GM18867 (cell line): ENCODE data around the gene DNAAF5.

Experiments used
- ATAC-seq: cut with Tn5 transposase; IDR thresholded peaks from one replicate; pipeline ENCODE4 v1.9.1; 2021; ENCODE audit warnings: mild to moderate bottlenecking, moderate library complexity; ENCODE audit not compliant: unreplicated experiment

Gene DNAAF5

DNA sequence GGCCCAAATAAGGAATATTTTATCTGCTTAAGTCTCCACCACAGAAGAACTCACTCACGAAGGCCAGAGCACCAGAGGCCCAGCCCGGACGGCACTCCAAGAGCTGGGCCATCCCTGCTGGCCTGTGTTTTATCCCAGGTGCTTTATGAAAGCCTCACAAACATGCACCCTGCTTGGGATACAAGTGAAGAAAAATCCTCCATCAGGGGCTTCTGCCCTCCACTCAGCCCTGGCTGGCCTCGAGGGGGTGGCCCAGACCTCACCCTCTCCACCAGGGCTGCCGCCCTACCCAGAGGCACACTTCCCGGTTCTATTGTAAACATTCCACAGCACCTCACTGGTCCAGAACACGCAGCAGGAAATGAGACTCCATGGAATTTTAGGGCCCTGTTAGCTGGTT, 19.8 kb upstream of the DNAAF5 start:
- no peak for ATAC-seq

DNA sequence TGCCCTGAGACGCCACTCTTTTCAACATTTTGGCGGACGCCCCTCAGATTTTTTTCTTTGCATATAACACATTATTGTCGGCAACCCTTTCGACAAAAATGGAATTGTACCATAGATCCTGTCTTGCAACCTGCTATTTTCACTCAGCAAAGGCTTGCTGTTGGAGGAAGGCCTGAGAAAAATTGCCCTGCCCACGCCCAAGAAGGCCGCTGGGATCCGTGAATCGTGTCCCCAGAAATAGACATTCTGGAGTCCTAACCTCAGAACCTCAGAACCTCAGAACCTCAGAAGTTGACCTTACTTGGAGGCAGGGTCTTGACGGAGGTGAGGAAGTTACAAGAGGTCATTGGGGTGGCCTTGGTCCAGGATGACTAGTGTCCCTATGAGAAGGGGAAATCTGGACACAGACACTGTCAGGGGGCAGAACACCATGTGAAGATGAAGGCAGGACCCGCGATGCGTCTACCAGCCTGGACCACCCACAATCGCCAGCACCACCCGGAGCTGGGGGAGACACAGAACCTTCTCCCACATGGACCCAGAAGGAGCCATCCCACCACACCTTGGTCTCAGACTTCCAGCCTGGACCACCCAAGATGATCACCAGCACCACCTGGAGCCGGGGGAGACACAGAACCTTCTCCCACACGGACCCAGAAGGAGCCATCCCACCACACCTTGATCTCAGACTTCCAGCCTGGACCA, 19.1 kb upstream of the DNAAF5 start:
- no peak for ATAC-seq

DNA sequence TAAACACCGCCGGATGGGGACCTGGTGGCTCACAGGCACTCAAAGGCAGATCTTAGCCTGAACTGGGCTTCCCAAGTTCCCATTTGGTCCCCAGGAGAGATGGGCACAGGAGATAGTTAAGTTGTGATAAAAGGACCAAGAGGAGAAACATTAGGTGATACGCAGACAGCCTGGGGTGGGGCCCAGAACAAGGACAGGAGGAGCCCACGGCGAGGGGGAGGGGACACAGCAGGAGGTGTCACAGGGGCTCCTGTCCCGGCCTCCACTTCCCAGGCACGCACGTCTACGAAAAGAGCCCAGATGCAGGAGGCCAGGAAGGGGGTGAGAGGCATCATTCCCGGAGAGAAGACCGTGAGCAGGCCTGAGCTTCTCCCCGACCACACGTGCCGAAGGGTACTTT, 16.3 kb upstream of the DNAAF5 start:
- no peak for ATAC-seq

DNA sequence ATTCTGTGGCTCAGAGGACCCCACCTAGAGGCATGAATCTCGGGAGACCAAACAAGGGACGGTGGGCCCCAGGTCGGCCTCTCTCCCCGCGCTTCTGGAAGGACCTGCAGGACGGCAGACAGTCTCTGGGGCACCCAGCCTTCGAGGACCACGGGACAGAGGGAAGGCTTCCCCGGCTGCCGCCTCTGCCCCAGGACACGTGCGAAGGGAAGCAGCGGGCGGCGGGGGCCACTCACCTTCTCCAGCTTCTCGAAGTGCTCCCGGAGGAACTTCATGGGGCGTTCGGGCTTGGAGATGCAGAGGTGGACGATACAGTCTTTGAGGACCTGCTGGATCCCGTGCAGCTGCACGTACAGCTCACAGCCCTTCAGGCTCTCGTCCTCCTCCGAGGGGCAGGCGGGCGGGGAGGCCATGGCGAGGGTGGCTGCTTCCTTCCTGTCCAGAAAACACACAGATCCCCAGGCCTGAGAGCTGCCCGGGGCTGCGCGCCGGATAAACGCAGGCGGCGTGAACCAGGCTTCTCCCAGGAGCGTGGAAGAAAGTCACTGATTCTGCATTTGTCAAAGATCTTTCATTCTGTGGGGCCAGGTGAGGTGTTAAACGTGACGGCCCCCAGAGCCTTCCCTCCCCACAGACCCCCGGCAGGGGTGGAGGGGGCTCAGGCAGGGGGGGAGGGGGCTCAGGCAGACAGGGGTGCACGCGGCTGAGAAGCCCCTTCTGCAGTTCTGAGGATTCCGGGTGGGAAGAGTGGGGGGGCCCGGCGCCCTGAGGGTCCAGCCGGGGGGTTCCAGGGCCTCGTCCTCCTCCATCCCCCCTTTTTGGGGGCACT, 15.2 kb upstream of the DNAAF5 start:
- no peak for ATAC-seq

DNA sequence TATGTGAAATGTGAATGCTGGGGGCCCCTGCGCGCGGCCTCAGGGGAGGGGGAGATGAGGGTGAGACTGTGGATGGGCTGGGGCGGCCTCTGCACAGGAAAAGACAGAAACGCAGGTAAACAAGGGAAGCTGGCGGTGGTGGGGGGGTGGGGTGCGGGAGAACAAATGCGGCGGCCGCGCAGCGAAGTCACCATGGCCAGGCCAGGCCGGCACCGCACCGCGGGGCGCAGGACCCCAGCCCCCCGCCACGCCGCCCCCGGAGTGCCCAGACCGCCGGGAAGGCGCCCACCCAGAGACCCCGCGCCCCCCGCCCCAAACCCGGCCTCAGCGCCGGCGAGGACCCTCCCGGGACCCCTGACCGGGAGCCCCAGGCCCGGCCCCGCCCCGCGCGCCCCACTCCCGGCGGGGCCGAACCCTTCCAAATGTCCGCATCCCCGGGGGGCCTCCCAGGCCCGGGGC, 14.5 kb upstream of the DNAAF5 start:
- no peak for ATAC-seq

DNA sequence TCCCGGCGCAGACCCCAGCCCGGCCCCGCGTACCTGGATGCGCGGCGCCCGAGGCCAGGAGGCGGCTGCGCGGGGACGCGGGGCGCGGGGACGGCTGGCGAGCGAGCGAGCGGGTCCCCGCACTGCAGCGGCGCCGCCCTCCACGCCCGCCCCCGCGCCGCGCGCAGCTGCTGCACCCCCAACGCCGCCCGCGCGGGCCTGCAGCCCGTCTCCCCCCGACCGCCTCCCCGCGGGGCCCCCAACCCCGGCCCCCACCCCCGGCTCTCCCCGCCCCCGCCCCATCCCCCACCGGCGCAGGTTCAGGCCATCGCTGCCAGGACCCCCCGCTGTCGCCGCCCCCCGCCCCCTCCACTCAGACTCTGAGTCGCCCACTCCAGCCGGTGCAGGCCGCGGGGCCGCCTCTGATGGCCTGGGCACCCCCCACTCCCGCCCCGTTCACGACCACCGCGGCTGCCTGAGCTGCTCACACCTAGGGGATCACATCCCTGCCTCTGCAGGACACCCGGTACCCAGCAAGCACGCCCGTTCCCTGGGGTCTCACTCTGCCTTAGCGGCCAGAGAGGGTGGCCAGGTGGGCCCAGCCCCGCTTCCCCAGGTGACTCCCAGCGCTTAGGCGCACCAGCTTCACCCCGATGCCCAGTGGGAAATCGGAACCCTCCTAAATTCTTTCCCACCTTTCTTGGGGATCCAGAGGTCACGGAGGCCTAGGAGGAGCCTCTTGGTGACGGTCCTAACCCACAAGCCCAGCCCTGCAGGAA, 13.9 kb upstream of the DNAAF5 start:
- no peak for ATAC-seq

DNA sequence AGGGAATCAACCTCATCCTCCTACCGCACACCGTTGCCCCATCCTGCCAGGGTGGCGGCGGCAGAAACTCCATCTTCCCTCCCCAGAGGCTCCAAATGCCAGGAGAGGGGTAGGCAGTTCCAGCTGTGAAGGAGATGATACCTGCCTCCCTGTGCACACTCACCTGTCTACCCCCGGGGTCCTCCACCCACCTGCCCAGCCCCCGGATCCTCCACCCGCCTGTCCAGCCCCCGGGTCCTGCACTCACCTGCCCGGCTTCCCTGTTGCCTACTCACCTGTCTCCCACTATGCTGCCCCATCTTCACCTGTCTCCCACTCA, 13.4 kb upstream of the DNAAF5 start:
- ATAC-seq: no peak

DNA sequence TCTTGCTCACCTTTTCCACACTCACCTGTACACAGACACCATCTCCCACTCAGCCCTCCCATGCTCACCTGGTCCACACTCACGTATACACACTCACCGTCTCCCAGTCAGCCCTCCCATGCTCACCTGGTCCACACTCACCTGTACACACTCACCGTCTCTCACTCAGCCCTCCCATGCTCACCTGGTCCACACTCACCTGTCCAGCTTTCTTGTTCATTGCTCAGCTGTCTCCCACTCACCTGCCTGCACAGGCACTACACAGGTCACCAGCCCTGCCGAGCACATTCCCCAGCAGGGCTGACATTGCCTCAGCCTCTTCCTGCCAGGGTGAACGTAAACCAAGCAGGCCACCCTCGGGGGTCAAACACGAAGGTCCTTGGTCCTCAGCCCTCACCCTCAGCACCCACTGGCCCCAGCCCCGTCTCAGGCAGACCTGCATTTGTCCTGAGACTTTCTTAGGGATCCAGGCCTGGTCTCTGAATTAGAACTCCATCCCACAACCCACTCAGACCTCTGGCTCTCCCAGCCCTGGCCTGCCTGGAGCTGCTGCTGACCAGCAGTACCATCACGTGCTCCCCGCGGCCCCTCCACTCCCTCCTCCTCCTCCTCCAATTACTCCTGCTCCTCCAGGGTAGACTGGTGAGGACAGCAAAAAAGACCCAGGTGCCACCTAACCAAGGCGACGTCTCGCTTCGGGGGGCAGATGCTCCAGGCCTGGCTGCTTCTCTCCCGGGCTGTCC, 12.8 kb upstream of the DNAAF5 start:
- ATAC-seq: no peak

DNA sequence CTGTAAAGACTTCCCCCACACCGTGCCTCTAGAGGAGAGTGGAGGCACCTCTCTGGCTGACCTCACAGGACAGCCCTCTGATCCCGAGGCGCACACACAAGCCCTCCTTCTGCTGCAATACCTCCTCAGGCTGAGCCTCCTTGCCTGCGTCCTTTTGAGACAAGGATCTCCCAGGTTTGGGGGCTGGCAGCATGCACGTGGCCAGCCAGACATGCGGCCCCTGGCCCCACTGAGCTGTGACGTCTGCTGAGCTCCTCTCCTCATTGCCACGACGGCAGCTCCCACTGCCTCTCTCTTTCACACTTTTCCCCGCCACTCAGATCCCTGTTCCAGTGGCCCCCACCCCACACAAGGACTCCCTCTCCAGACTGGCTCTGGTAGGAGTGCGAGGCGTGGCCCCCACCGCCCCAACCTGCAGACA, 12.2 kb upstream of the DNAAF5 start:
- no peak for ATAC-seq

DNA sequence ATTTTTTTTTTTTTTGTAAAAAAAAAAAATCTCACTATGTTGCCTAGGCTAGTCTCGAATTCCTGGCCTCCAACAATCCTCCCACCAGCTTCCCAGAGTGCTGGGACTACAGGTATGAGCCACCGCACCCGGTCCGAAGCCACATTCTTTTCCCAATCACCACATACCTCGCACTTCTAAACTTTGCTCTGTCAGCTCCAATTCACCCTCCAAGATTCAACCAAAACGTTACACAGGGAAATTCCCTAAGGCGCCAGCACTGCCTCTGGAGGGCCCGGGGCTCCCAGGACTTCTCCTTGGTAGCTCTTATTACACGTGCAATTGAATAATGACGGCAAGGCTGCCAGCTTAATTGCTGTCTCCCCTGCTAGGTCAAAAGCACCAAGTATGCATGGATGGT, 10.3 kb upstream of the DNAAF5 start:
- ATAC-seq: no peak

DNA sequence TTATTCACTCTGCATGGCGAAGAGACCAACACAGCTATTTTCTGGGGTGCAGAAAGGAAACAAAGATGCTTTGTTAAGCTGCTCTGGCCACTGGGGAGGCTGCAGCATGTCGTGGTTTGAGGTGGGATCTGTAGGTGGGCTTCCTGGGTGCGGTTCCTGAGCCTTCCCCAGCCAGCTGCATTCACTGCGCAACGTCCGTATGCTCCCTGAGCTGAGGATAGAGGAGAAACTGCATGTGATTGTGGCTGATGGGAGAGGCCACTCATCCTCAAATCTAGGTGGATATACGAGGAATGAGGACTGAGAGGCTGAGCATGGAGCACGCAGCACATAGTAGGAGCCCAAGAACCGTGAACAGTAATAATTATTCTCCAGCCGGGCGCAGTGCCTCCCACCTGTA, 9.9 kb upstream of the DNAAF5 start:
- ATAC-seq: no peak

DNA sequence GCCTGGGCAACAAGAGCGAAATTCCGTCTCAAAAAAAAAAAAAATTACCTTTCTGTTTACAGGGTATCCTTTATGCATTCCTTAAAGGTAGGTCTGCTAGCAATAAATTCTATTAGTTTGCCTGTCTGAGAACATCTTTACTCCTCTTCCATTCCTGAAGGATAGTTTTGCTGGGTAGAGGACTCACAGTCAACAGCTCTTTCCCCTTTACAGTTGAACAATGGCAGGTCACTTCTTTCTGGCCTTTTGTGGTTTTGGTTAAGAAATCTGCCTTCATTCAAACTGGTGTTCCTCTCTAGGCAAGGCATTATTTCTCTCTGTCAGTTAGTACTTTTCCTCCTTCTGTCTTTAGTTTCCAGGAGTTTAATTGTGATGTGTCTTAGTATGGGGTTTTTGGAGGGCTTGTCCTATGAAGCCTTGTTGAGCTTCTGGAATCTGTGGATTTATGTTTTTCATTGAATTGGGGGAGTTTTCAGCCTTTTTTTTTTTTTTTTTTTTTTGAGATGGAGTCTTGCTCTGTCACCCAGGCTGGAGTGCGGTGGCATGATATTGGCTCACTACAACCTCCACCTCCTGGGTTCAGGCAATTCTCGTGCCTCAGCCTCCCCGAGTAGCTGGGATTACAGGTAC, 4.8 kb upstream of the DNAAF5 start:
- no peak for ATAC-seq

DNA sequence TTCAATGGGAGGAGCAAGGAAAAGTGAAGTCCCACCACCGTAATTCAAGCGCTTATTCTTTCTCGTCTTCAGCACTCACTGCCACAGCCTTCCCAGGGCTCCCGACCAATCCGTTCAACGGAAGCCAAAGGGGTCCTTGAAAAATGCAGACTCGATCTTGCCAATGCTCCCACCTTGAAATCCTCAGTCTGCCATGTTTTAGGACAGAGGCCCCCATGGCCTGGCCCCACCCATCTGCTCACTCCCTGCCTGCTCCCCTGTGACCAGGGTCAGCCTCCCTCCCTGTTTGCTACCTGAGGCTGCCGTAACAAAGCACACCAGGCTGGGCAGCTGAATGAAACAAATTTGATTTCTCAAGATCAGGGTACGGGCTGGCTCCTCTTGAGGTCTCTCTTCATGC, 3.0 kb upstream of the DNAAF5 start:
- no peak for ATAC-seq

DNA sequence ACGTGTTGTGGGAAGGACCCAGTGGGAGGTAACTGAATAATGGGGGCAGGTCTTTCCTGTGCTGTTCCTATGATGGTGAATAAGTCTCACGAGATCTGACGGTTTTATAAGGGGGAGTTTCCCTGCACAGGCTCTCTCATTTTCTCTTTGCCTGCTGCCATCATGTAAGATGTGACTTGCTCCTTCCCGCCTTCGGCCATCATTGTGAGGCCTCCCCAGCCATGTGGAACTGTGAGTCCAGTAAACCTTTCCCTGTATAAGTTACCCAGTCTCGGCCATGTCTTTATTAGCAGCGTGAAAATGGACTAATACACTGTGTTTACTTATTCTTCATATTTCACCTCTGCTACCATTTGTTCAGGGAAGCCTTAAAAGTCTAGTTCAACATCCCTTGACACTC, 2.2 kb upstream of the DNAAF5 start:
- no peak for ATAC-seq

DNA sequence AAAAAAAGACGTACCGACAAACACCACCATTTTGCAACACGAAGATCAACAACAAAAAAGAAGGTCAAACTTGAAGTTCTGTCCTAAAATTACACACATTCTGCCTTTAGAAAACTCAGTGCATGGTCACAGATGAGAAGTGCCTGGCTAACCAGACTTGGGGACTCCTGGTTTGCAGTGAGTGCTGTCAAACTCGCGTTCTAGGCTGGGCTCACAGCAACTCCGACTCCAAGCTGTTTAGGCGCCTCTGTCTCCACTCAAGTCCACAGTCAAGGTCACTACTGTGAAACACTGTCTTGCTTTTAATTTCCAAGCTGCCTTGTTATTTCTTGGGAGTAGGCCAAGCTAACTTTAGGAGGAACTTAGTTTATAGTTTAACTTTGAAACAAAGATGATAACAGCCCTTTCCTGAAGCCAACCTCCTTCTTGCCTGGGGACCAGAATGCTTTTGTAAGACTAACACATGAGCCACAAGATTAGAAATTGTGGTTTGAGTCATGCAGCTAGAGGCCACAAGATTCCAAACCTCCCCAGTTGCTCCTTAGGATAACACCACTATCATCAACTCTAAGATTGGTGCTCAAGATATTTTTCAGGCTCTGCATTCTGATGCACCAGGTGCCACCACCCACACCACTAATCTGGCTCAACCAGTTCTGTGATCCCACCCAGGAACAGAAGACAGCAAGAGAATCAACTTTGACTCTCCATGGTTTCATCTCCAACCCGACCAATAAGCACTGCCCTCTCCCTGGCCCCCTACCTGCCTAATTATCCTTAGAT, 1.1 kb upstream of the DNAAF5 start:
- no peak for ATAC-seq

DNA sequence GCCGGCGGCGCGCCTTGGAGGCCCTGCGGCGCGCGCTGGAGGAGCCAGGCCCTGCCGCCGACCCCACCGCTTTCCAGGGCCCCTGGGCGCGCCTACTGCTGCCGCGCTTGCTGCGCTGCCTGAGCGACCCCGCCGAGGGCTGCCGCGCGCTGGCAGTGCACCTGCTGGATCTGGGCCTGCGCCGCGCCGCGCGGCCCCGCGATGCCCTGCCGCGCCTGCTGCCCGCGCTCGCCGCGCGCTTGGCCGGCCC, 280 bp downstream of the DNAAF5 start:
- ATAC-seq: no peak

DNA sequence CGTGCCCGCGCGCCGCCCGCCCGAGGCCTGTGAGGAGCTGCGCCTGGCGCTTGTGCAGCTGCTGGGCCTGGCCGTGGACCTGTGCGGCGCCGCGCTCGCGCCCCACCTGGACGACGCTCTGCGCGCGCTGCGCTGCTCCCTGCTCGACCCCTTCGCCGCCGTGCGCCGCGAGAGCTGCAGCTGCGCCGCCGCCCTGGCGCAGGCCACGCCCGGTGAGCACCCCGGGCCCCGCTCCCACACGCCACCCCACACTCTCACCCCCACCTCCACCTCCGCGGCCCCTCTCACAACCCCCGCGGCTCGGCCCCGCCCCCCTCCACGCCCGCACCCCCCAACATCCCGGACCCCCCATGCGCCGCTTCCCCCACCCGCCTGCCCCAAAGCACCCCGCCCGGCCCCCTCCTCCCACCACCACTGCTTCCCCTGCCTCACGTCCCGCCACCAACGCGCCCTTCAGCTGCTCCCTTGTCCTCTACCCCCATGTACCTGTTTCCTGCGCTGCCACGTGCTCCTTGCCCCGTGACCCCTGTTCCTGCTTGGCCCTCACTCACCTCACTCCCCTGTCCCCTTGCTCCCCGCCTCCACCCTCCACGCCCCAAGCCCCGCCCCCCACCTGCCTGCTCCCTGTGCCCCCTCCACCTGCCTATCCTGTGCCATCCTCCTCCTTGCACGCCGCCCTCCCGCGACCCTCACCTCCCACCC, 756 bp downstream of the DNAAF5 start, which contains the start of gene PRKAR1B:
TSS of gene PRKAR1B (minus strand) at position 178 of the 702 bp plus-strand sequence. CDS start 15,776 bp downstream, outside the sequence.
- peak; percentile 51 for ATAC-seq

DNA sequence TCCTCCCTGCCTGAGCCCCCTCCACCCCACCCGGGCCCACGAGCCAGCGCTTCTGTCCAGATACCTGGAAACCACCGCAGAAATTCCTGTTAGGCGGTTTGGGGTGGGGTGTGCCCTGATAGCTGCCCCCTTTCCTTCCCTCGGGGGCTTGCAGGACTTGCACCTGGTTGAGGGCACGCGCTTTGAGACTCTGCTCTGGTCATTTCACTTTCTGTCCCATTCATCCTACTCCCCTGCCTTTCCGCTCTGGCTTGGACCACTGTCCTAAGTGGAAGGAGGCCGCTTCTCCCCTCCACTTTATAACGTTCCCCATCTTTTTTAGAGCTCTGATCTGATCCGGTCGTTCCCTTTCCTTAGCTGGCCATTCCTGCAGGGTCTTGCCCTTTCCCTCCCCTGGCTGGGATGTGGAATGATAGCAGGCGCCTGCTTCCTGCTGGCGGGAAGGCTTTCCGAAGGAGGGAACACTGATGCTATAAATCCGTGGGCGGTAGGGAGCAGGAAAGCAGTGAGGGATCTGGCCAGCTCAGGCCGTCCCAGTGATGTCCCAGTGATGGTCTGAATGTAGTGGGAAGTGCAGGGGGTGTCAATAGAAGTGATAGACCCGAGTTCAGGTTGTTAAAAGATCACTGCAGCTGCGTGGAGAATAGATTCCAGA, 1.4 kb downstream of the DNAAF5 start:
- ATAC-seq: no peak

DNA sequence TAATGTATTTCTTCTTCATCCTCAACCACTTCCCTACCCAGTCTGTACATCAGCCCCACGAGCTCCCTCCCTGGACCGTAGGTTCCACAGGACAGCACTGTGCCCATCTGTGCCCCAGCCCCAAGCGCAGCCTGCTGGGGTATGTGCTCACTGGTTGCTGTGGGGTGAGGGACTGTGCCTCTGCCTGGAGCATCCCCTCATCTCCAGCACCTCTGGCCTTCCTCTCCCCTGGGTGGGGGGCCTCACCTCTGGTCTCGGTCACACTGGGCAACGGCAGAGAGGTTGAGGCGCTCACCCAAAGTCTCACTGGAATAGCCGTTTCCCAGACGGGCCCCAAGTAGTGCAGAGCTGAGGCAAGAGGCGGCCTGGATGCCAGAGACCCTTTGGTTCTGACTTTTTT, 2.1 kb downstream of the DNAAF5 start:
- no peak for ATAC-seq
